HG02884 (cell line): ENCODE data around the gene TRPV2.
"Not testable (repeated sequence)": the region's sequence is repeated elsewhere in the genome, so short reads cannot be mapped to it uniquely, and the experiment has no call there.

Source experiments
- ATAC-seq: cut with Tn5 transposase; IDR thresholded peaks from one replicate; pipeline ENCODE4 v1.9.1; 2021; ENCODE audit warnings: mild to moderate bottlenecking, moderate library complexity; ENCODE audit not compliant: unreplicated experiment

Gene TRPV2

GRCh38 chr17:16435925-16436886, 20.8 kb downstream of the TRPV2 start:
- no peak for ATAC-seq

- no peak for ATAC-seq
These were observed 21.7 kb downstream of the TRPV2 start for GRCh38 chr17:16437083-16437482.

- ATAC-seq, result no peak
These were observed 22.8 kb downstream of the TRPV2 start for GRCh38 chr17:16438173-16438556.

GRCh38 chr17:16438557-16439302, 23.4 kb downstream of the TRPV2 start:
- peak; percentile 72 for ATAC-seq

- ATAC-seq, result no peak
These were observed 24.0 kb downstream of the TRPV2 start for GRCh38 chr17:16439303-16439791.

GRCh38 chr17:16439811-16440351, 24.5 kb downstream of the TRPV2 start:
- ATAC-seq, result no peak

GRCh38 chr17:16440354-16440753, 25.0 kb downstream of the TRPV2 start:
- not testable (repeated sequence) for ATAC-seq

- ATAC-seq, result no peak
These were observed 25.7 kb downstream of the TRPV2 start for GRCh38 chr17:16440901-16441629.

GRCh38 chr17:16442141-16442540, 26.8 kb downstream of the TRPV2 start:
- no peak for ATAC-seq

- no peak for ATAC-seq
These were observed 27.5 kb downstream of the TRPV2 start for GRCh38 chr17:16442594-16443510.

GRCh38 chr17:16443511-16444257, 28.3 kb downstream of the TRPV2 start:
- ATAC-seq, result no peak

GRCh38 chr17:16444258-16444886, 29.0 kb downstream of the TRPV2 start:
- no peak for ATAC-seq

- no peak for ATAC-seq
These were observed 31.1 kb downstream of the TRPV2 start for GRCh38 chr17:16446338-16446983.

GRCh38 chr17:16447676-16448075, 32.3 kb downstream of the TRPV2 start:
- ATAC-seq, result no peak

GRCh38 chr17:16448490-16448889, 33.1 kb downstream of the TRPV2 start:
- ATAC-seq, result no peak

GRCh38 chr17:16449121-16449570, 33.8 kb downstream of the TRPV2 start:
- ATAC-seq, result no peak

GRCh38 chr17:16450028-16450427, 34.7 kb downstream of the TRPV2 start:
- no peak for ATAC-seq

GRCh38 chr17:16452268-16452667, 36.9 kb downstream of the TRPV2 start:
- ATAC-seq, result not testable (repeated sequence)
